ENCODE results near the gene VSNL1.

VSNL1 gene

DNA sequence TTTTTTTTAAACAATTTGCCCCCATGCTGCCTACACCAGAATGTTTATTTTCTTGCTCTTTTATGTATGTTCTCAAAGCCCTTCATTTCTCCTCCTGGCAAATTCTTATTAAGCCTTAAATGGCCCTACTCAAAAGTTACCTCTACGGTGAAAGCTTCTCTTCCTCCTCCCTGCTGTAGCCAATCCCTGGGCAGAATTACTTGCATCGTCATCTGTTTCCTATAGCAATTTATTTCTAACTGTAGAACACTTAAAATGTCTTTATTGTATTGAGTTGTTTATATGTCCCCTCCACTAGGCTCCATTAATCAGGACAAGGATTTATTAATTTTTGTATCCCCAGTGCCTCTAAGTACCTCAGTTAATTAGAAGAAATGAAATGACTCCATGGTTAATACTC, 19.7 kb upstream of the VSNL1 start:
- H2BK5ac ChIP-seq (ENCODE audit: low read depth, low read length, poor library complexity) = no peak overlapping the region
- no CpG with 5 or more reads among the region's 2 CpGs for WGBS (ENCODE audit: extremely low coverage, insufficient coverage, insufficient read length)

DNA sequence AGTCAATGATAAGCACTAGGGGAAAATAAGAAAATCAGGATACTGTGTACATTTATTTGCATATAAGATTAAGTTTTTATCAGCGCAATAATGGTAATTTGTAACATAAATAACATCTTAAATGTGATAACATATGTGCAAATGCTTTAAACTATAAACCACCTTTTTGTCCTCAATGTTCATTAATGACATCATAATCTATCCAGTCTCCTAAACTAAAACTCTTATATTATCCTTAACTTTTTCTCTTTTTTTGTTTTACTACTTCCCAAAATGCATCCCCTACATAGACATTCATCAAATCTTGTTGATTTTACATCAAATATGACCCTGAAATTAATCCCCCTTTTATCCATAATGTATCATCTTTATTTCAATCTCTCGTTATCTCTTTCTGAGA, 18.9 kb upstream of the VSNL1 start:
- H3K4me1 ChIP-seq (ENCODE audit: control insufficient read depth in 1 of 2, insufficient read depth in 2 of 2, low read length in 2 of 2) = no peaks in the 10 kb centered on the region
- H3K9me3 ChIP-seq (ENCODE audit: insufficient read depth, low read depth, low read length) = no peaks in the 10 kb centered on the region
- H4K8ac ChIP-seq (ENCODE audit: low read depth, low read length) = no peak overlapping the region
- H3K4me3 ChIP-seq (ENCODE audit: low read depth, low read length) = no peak overlapping the region
- H3K36me3 ChIP-seq (ENCODE audit: control insufficient read depth in 1 of 2, insufficient read depth in 2 of 2, low read length in 2 of 2) = no peaks in the 10 kb centered on the region
- no peaks in the 10 kb centered on the region for H3K27me3 ChIP-seq (ENCODE audit: insufficient read depth, low read length)
- H4K12ac ChIP-seq (ENCODE audit: low read depth, low read length) = no peak overlapping the region
- H3K14ac ChIP-seq (ENCODE audit: low read length) = no peak overlapping the region
- no peak for DNase-seq
- H3K27ac ChIP-seq (ENCODE audit: low read depth, low read length) = no peak overlapping the region
- no peak overlapping the region for H2AK5ac ChIP-seq (ENCODE audit: low read length)
- no peak overlapping the region for H2AFZ ChIP-seq (ENCODE audit: insufficient read depth, low read length, poor library complexity)
- H3K9ac ChIP-seq (ENCODE audit: low read length) = no peak overlapping the region
- no peak overlapping the region for H3K18ac ChIP-seq (ENCODE audit: low read length)
- H3K23ac ChIP-seq (ENCODE audit: low read length) = no peak overlapping the region
- no peaks in the 10 kb centered on the region for H3K79me2 ChIP-seq (ENCODE audit: control insufficient read depth, insufficient read depth, low read length, poor library complexity)
- no peak overlapping the region for H2BK5ac ChIP-seq (ENCODE audit: low read depth, low read length, poor library complexity)
- no peak overlapping the region for H3K4me2 ChIP-seq (ENCODE audit: low read length)
- H2BK12ac ChIP-seq (ENCODE audit: low read length) = no peak overlapping the region
- no peak overlapping the region for H2BK120ac ChIP-seq (ENCODE audit: insufficient read depth, low read length, poor library complexity)
- no CpG with 5 or more reads among the region's 2 CpGs for WGBS (ENCODE audit: extremely low coverage, insufficient coverage, insufficient read length)
- peaks cover 2% of the 10 kb centered on the region for H3K79me1 ChIP-seq (ENCODE audit: low read length)
- no peak overlapping the region for H4K91ac ChIP-seq (ENCODE audit: low read depth, low read length)
- H3K4ac ChIP-seq (ENCODE audit: low read depth, low read length) = no peak overlapping the region

More for the DNA sequence above, 19.7 kb upstream of the VSNL1 start:
- Histone ChIP-seq H3K27me3 (ENCODE audit: insufficient read depth, low read length) (no peaks in the 10 kb centered on the region), H2AFZ (ENCODE audit: insufficient read depth, low read length, poor library complexity) (no peak overlapping the region), H3K4ac (ENCODE audit: low read depth, low read length) (no peak overlapping the region), H3K18ac (ENCODE audit: low read length) (no peak overlapping the region), H3K79me2 (ENCODE audit: control insufficient read depth, insufficient read depth, low read length, poor library complexity) (no peaks in the 10 kb centered on the region), H3K4me2 (ENCODE audit: low read length) (no peak overlapping the region), H2AK5ac (ENCODE audit: low read length) (no peak overlapping the region), H3K79me1 (ENCODE audit: low read length) (peaks cover 2% of the 10 kb centered on the region), H3K9ac (ENCODE audit: low read length) (no peak overlapping the region), H3K27ac (ENCODE audit: low read depth, low read length) (no peak overlapping the region), H4K8ac (ENCODE audit: low read depth, low read length) (no peak overlapping the region), H4K12ac (ENCODE audit: low read depth, low read length) (no peak overlapping the region), H4K91ac (ENCODE audit: low read depth, low read length) (no peak overlapping the region), H3K23ac (ENCODE audit: low read length) (no peak overlapping the region), H2BK120ac (ENCODE audit: insufficient read depth, low read length, poor library complexity) (no peak overlapping the region), H3K36me3 (ENCODE audit: control insufficient read depth in 1 of 2, insufficient read depth in 2 of 2, low read length in 2 of 2) (no peaks in the 10 kb centered on the region), H3K14ac (ENCODE audit: low read length) (no peak overlapping the region), H3K4me3 (ENCODE audit: low read depth, low read length) (no peak overlapping the region), H3K4me1 (ENCODE audit: control insufficient read depth in 1 of 2, insufficient read depth in 2 of 2, low read length in 2 of 2) (no peaks in the 10 kb centered on the region), H3K9me3 (ENCODE audit: insufficient read depth, low read depth, low read length) (no peaks in the 10 kb centered on the region), H2BK12ac (ENCODE audit: low read length) (no peak overlapping the region)
- no peak for DNase-seq

- H3K4ac ChIP-seq (ENCODE audit: low read depth, low read length) = no peak overlapping the region
- H2BK5ac ChIP-seq (ENCODE audit: low read depth, low read length, poor library complexity) = no peak overlapping the region
- H3K14ac ChIP-seq (ENCODE audit: low read length) = no peak overlapping the region
- no peak overlapping the region for H3K18ac ChIP-seq (ENCODE audit: low read length)
- no peak overlapping the region for H3K4me2 ChIP-seq (ENCODE audit: low read length)
- no peaks in the 10 kb centered on the region for H3K79me2 ChIP-seq (ENCODE audit: control insufficient read depth, insufficient read depth, low read length, poor library complexity)
- no peak overlapping the region for H2BK120ac ChIP-seq (ENCODE audit: insufficient read depth, low read length, poor library complexity)
- DNase-seq = no peak
- no peaks in the 10 kb centered on the region for H3K9me3 ChIP-seq (ENCODE audit: insufficient read depth, low read depth, low read length)
- no peaks in the 10 kb centered on the region for H3K36me3 ChIP-seq (ENCODE audit: control insufficient read depth in 1 of 2, insufficient read depth in 2 of 2, low read length in 2 of 2)
- no peak overlapping the region for H2BK12ac ChIP-seq (ENCODE audit: low read length)
- H3K27ac ChIP-seq (ENCODE audit: low read depth, low read length) = no peak overlapping the region
- no peaks in the 10 kb centered on the region for H3K27me3 ChIP-seq (ENCODE audit: insufficient read depth, low read length)
- no peak overlapping the region for H4K91ac ChIP-seq (ENCODE audit: low read depth, low read length)
- H3K9ac ChIP-seq (ENCODE audit: low read length) = no peak overlapping the region
- H3K23ac ChIP-seq (ENCODE audit: low read length) = no peak overlapping the region
- no peak overlapping the region for H4K8ac ChIP-seq (ENCODE audit: low read depth, low read length)
- no peak overlapping the region for H4K12ac ChIP-seq (ENCODE audit: low read depth, low read length)
- no peak overlapping the region for H2AK5ac ChIP-seq (ENCODE audit: low read length)
- H3K4me1 ChIP-seq (ENCODE audit: control insufficient read depth in 1 of 2, insufficient read depth in 2 of 2, low read length in 2 of 2) = no peaks in the 10 kb centered on the region
- H3K79me1 ChIP-seq (ENCODE audit: low read length) = peaks cover 2% of the 10 kb centered on the region
- no peak overlapping the region for H3K4me3 ChIP-seq (ENCODE audit: low read depth, low read length)
- 100% methylated on average over 1 of the region's 6 CpGs for whole genome bisulfite sequencing (ENCODE audit: extremely low coverage, insufficient coverage, insufficient read length)
- no peak overlapping the region for H2AFZ ChIP-seq (ENCODE audit: insufficient read depth, low read length, poor library complexity)
Observed at GRCh38 chr2:17522303-17522702, 18.2 kb upstream of the VSNL1 start.

DNA sequence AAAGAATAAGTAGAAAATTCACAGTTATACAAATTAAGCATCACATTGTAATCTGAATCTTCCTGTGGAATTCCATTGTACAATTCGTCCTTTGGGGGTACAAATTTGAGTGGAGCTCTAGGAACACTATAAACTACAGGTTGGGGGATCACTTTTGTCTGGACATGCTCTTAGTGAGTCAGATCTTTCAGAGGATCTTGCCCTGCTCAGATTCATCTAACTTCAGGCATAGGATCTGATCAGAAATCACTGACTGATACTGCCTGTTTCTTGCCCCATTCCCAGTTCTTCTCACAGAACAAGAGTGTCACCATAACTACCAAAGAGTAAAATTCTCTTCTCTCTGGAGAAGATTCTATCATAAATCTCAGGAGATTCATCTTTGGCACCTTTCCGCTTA, 10.7 kb upstream of the VSNL1 start:
- Histone ChIP-seq H4K12ac (ENCODE audit: low read depth, low read length) (no peak overlapping the region), H4K91ac (ENCODE audit: low read depth, low read length) (no peak overlapping the region), H3K79me2 (ENCODE audit: control insufficient read depth, insufficient read depth, low read length, poor library complexity) (no peaks in the 10 kb centered on the region), H3K4me2 (ENCODE audit: low read length) (no peak overlapping the region), H3K4me1 (ENCODE audit: control insufficient read depth in 1 of 2, insufficient read depth in 2 of 2, low read length in 2 of 2) (no peaks in the 10 kb centered on the region), H2AFZ (ENCODE audit: insufficient read depth, low read length, poor library complexity) (no peak overlapping the region), H3K18ac (ENCODE audit: low read length) (no peak overlapping the region), H2BK12ac (ENCODE audit: low read length) (no peak overlapping the region), H2AK5ac (ENCODE audit: low read length) (no peak overlapping the region), H2BK120ac (ENCODE audit: insufficient read depth, low read length, poor library complexity) (no peak overlapping the region), H2BK5ac (ENCODE audit: low read depth, low read length, poor library complexity) (no peak overlapping the region), H3K4me3 (ENCODE audit: low read depth, low read length) (no peak overlapping the region), H3K36me3 (ENCODE audit: control insufficient read depth in 1 of 2, insufficient read depth in 2 of 2, low read length in 2 of 2) (no peaks in the 10 kb centered on the region), H3K9me3 (ENCODE audit: insufficient read depth, low read depth, low read length) (no peaks in the 10 kb centered on the region), H3K4ac (ENCODE audit: low read depth, low read length) (no peak overlapping the region), H3K27ac (ENCODE audit: low read depth, low read length) (no peak overlapping the region), H3K79me1 (ENCODE audit: low read length) (no peaks in the 10 kb centered on the region), H3K14ac (ENCODE audit: low read length) (no peak overlapping the region), H3K27me3 (ENCODE audit: insufficient read depth, low read length) (no peaks in the 10 kb centered on the region), H3K9ac (ENCODE audit: low read length) (no peak overlapping the region), H4K8ac (ENCODE audit: low read depth, low read length) (no peak overlapping the region), H3K23ac (ENCODE audit: low read length) (no peak overlapping the region)
- no peak for DNase-seq
- WGBS (ENCODE audit: extremely low coverage, insufficient coverage, insufficient read length) = no CpG with 5 or more reads among the region's 2 CpGs
